Measurements from ENCODE around the gene TMEM150B.

DNA sequence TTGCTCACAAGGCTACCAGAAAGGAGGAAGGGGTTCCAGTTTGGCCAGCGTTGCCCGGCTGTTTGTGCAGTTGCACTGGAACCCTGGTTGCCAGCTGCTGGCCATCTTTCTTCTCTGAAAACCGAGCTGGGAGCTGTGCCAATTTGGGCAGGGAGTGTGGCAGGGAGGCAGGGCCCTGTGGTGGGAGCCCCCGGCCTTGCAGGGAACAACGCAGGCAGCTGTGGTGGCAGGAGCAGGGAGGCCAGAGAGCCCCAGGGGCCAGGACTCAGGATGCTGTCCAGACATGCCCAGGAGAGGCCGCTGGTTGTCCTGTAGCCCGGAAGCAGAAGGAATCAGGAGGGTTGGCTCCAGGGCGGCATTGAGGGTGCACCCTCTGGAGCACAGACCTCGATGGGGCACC, 19.3 kb upstream of the TMEM150B start:
- TF ChIP-seq, protein P1, sequence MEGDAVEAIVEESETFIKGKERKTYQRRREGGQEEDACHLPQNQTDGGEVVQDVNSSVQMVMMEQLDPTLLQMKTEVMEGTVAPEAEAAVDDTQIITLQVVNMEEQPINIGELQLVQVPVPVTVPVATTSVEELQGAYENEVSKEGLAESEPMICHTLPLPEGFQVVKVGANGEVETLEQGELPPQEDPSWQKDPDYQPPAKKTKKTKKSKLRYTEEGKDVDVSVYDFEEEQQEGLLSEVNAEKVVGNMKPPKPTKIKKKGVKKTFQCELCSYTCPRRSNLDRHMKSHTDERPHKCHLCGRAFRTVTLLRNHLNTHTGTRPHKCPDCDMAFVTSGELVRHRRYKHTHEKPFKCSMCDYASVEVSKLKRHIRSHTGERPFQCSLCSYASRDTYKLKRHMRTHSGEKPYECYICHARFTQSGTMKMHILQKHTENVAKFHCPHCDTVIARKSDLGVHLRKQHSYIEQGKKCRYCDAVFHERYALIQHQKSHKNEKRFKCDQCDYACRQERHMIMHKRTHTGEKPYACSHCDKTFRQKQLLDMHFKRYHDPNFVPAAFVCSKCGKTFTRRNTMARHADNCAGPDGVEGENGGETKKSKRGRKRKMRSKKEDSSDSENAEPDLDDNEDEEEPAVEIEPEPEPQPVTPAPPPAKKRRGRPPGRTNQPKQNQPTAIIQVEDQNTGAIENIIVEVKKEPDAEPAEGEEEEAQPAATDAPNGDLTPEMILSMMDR (IDR thresholded peaks at IDR 0.05 in 8 of 11, conservative IDR thresholded peaks at IDR 0.05 in 3 of 11) = no peak
- TF ChIP-seq POLR2AphosphoS5 (IDR thresholded peaks at IDR 0.05) = no peak
